ENCODE data around the gene AGMO.

Gene AGMO

DNA sequence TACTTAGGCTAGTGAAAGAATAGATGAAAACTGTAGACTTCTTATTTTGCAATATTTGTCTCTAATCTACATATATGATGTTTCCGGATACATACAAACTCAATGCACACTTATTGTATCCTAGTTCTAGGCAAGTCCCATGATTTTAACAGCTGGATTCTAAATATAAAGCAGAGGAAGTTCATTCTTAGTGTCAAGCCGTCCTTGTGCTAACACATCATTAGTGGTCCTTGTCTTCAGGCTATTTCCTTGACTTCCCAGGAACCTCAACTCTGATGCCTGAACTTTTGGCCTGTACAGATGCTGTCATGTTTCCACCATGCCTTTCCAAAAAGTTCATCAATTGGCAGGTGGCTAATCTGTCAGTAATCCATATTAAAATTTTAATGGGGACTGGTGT is 357.4 kb downstream of the AGMO start:
- DNase-seq: no peak

DNA sequence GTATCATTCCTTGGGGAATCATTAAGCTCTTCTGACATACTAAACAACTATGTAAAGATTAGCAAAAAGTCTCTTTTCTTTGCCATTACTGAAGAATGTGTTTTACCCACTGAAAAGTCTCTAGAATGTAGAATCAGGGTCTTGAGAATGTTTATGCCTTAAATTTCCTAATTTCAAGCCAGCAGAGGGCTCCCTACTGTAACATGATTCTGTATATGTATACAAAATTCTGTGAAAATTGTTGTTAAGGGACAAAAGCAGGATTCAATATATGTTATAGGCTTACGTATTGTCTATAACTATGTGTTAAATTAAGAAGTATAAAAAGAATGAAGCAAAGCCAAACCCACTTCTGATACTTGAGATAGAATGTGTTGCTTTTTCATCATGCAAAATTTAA is 362.3 kb downstream of the AGMO start:
- peak; percentile 12 for DNase-seq

DNA sequence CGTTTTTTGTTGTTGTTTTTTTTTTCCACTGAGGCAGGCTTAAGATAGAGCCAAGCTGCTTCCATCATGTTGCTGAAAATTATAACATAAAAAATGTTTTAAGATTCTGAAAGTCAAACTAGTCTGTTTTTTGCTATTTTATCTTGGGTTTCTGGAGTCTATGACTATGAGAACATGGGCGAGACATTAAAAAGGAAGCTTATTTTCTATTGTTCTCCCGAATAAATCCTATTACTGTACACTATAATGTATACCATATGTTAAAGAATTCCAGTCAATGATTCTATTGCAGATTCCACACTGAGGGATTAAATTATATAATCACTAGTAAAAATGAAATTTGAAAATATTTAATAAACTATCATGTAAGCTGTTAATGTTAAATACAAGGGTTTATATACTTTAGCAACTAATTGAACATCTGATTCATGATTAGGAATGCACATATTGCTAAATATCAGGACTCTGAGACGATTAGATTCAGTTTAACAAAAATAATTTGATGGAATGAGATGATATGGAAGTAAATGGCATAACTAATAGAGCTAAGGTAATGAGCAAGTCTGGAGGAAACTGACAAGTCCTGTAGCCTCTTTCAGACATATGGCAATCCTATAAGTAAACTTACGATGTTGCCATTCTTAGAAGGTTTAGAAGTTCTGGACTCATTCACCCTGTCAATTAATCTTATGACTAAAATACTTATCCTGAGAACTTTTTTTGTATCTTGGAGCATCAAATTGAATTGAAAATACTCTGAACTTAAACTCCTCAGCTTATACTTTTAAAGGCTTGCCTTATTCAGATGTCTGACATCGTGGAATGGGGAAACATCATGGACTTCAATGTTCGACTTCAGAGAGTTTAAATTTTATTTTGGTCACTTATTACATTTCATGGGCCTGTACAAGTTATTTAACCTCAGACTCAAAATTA is 364.5 kb downstream of the AGMO start:
- DNase-seq: no peak

DNA sequence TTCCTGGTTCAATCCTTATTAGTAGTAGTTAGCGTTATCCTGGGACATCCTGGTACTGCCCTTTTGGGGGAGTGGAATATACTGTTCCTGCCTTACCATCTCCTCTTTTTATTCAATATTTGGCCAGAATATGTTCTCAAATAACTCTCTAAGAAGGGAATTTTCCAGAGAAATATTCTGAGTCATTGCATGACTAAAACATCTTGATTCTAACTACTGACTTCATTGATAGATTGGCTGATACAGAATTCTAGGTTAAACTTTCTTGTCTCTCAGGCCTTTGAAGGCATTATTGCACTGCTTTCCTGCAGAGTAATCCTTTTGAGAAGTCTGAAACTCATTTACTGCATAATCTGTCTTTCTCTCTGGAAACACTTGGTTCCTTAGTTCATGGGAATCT is 383.8 kb downstream of the AGMO start:
- DNase-seq: no peak

GRCh38 chr7:15176089-15176488 is 385.7 kb downstream of the AGMO start:
- DNase-seq: no peak

- DNase-seq: no peak
These were observed 386.7 kb downstream of the AGMO start for GRCh38 chr7:15175152-15175551.

GRCh38 chr7:15174485-15174884 is 387.3 kb downstream of the AGMO start:
- no peak for DNase-seq

- no peak for DNase-seq
These were observed 393.3 kb downstream of the AGMO start for GRCh38 chr7:15168489-15168888.

- DNase-seq: no peak
These were observed 393.9 kb downstream of the AGMO start for GRCh38 chr7:15167912-15168311.

DNA sequence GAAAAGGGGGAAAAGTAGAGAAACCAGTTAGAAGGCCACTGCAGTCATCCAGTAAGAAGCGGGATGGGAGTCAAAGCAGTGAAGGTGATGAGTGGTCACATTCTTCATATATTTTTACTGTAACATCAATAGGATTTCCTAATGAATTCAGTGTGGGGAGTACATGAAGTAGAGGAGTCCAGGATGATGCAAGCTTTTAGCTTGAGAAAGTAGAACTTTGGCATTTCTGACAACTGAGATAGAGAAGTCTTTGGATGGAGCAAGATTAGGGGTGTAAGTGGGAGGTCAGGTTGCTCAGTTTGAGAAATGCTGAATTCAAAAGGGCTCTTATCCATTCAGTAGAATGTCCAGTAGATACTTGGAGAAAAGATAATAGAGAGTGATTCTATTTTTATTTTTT is 395.2 kb downstream of the AGMO start:
- no peak for DNase-seq

DNA sequence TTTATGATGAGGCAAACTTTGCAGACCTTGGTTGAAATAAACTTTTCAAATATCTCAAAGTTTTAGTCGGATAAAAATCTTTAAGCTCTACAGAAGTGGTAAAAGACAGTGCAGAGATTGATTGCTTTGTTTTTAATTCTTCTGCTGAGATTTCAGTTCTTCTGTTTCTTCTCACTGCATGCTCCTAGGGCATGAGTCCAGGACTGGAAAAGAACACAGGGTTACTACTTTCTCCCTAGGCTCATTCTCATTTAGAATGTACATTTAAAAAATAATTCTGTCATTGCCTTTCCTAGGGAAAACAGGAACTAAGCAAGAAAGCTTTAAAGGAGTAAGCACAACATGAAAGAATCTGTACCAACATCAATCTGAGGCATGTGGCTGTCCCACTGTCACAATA is 402.6 kb downstream of the AGMO start:
- no peak for DNase-seq

- no peak for DNase-seq
These were observed 403.5 kb downstream of the AGMO start for GRCh38 chr7:15158141-15158810.
